ENCODE results near the gene CCNA1.
A peak's percentile ranks its signal among the peaks of the same experiment; 100 is the strongest.

Gene CCNA1

DNA sequence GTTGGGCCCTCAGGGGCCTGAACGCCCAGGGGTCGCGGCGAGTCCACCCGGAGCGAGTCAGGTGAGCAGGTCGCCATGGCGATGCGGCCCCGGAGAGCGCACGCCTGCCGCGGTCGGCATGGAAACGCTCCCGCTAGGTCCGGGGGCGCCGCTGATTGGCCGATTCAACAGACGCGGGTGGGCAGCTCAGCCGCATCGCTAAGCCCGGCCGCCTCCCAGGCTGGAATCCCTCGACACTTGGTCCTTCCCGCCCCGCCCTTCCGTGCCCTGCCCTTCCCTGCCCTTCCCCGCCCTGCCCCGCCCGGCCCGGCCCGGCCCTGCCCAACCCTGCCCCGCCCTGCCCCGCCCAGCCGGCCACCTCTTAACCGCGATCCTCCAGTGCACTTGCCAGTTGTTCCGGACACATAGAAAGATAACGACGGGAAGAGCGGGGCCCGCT lies at the start of gene CCNA1:
Gene CCNA1, plus strand, starts transcription at position 390 of the 439 bp plus-strand sequence. CDS start 562 bp downstream, outside the sequence.
- peak in 9 of 10 donors; percentile 42 to 96 (median 77) for DNase-seq
- intact Hi-C loops (cut with DNase I): no loop called here

DNA sequence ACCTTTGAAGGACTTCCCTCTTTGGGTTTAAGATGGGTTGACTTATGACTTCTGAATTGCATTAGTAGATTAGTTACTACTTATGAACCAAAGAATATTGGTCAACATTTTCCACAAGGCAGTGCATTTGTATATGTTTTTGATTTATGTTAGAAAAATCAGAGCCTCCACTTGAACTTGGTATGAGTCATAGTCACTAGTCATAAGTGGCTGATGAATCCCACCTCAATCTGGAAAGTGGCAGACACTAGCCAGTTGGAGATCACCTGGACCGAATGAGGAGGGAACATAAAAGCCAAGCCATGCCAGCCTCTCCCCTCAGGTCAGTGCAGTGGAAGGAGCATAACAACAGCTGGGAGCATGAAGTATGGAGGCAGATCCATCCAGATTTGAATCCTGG lies 46.8 kb upstream of the CCNA1 start:
- DNase-seq: no peak
- intact Hi-C loops (cut with DNase I): no loop called here

DNA sequence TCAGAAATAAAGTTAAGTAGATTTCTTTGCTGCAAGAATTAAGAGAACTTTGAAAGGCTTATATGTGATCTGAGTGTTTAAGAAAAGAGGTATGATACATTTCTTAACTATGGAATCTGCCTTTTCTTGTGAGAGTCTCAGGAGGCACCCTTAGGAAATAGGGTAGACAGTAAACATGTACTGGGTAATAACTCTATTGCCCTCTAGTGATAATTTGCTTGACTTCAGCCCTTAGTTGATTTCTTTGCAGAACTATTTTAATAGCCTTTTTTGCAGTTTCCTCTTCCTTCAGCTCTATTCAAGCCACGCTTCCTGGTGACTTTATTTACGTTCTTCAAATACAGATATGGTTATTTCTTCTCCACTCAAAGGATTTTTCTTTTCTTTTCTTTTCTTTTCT lies 37.0 kb upstream of the CCNA1 start:
- no peak for DNase-seq
- intact Hi-C loops (cut with DNase I): loop anchor here (1.0 to 5.0 kb wide), 2 partner anchors 49 to 113 kb away; partner anchors contain the start of gene SPART

DNA sequence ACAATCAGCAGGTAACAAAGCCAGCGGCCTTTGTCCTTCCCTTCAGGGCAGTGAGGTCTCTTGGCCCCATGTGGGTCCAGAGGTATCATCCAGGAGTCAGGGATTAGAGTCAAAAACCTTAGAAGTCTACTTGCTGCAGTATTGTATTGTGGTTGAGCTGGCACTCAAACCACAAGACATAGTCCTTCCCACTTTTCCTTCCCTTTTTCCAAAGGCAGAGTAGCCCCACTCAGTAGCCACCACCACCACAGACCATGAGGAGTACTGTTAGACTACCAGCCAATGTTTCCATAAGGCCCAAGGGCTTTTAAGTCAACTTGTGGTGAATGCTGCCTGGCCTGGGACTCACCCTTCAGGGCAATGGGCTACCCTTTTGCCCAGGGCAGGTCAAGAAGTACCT lies 27.1 kb upstream of the CCNA1 start:
- intact Hi-C loops (cut with DNase I): no loop called here
- DNase-seq: no peak

DNA sequence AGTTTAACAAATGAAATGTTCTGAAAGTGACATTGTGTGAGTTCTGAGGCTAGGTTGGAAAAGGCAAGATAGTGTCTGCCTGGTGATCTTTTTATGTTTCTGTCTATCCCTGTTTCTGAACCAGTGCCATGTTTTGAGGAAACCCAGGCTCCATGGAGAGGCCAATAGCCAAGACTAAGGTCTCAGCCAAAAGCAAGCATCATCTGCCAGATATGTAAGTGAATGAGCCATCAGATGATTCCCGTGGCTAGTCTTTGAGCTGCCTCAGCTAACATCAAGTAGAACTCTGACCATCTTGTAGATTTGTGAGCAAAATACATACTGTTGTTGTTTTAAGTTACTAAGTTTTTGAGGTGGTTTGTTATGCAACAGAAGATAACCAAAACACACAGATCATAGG lies 19.6 kb upstream of the CCNA1 start:
- DNase-seq: no peak
- intact Hi-C loops (cut with DNase I): no loop called here

DNA sequence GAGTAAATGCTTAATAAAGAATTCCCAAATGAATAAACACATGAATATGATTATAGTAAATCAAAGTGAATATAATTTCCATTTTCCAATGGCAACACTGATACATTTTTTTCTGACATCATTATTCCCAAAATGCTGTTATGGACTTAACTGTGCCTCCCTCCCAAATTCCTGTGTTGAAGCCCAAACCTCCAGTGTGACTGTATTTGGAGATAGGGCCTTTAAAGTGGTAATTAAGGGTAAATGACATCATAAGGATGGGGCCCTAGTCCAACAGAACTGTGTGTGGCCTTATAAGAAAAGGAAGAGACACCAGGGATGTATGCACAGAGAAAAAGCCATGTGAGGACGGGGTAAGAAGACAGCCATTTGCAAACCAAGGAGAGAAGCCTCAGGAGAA lies 19.1 kb upstream of the CCNA1 start:
- no peak for DNase-seq
- intact Hi-C loops (cut with DNase I): no loop called here

DNA sequence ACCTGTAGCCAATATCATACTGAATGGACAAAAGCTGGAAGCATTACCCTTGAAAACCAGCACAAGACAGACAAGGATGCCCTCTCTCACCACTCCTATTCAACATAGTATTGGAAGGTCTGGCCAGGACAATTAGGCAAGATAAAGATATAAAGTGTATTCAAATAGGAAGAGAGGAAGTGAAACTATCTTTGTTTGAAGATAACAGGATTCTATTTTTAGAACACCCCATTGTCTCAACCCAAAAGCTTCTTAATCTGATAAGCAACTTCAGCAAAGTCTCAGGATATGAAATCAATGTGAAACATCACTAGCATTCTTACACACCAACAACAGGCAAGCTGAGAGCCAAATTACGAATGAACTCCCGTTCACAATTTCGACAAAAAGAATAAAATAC lies 17.8 kb upstream of the CCNA1 start:
- DNase-seq: no peak
- intact Hi-C loops (cut with DNase I): no loop called here

DNA sequence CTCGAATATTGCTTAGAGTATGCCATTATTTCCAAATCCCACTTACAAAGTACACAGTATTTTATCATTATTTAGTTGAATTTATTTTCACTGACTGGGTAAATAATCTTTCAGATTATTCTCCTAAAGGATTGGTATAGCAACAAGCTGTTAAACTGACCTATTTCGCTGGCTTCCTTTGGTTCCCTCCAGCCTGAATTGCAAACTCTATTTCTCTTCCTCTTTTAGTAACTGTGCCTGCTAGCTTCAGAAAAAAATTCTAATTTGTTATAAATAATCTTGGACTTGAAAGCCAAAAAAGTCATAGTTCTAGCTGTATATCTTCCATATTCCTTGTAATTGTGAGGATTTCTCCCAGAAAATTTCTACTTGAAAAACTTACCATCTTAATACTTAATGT lies 15.0 kb upstream of the CCNA1 start:
- no peak for DNase-seq

DNA sequence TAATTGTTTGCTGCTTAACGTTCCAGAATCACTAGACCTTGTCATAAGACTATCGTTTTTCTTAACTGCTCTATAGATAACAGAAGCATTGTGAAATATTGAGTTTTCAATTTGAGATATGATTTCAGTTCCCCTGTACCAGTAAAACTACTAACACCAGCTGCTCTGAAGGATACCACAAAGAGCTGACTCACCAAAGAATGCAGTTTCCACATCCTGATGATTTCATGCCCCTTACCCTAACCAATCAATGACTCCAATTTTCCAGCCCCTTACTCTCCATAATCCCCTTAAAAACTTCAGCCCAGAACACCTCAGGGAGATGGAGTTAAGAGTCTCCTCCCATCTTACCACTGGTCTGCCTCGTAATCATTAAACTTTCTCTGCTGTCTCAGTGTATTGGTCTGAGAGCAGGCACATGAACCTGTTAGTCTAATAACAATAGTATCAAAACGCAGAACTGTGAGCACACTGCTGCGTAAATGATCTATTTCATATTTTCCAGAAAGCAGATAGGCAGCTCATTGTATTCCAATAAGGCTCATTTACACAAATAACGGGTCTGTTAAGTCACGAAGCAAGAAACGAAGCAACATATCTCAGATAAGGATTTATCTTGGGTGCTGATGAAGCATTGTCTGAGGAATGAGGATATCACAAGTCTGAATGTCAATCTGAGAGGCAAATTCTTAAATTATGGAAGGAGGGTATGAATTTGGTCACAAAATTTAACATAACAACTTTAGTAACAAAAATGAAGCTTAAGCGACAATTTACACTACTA lies 14.1 kb upstream of the CCNA1 start:
- DNase-seq: no peak
- intact Hi-C loops (cut with DNase I): no loop called here

More for the DNA sequence above, 15.0 kb upstream of the CCNA1 start:
- intact Hi-C loops (cut with DNase I): no loop called here

DNA sequence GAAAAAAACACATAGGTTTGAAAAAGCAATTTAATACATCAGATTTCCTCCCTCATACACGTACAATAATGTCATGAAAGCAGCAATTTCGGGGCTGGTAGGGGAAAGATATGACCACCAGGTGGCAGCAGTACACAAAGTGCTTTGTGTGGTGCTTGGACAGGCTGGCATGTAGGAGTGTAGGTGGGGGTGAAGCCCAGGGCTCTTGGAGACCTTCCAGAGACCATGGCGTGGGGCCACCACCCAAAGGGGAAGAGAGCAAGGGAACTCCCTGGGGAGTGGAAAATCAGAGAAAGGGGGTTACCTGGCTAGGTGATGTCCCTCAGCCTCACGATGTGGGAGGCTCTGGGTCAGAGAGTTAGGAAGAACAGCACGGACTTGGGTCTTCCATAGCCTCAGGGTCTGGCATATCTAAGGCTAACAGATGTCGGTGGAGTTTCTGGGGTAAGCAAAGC lies 11.8 kb upstream of the CCNA1 start:
- intact Hi-C loops (cut with DNase I): loop anchor here (5.0 kb wide), 2 partner anchors 317 to 562 kb away; no protein-coding TSS in a partner anchor
- peak; percentile 37 to 94 (median 74) for DNase-seq

DNA sequence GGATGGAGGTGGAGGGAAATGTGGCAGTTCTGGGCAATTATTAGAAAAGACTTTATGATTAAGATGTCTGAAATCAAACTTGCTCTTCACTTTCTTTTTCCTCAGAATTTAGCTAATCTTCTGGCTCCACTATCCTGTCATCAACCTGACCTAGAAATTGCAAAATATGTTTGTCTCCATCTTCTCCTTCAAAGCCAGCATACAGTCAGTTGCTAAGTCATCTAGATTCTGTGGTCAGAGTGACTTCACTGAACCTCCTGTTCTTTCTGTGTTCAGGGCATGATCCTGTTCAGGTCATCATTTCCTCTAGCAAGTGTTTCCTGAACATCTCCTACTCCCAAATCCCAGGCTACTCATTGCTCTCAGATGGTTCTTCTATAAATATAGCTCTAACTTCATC lies 10.8 kb upstream of the CCNA1 start:
- no peak for DNase-seq
- intact Hi-C loops (cut with DNase I): loop anchor here (5.0 kb wide), 2 partner anchors 316 to 561 kb away; no protein-coding TSS in a partner anchor

DNA sequence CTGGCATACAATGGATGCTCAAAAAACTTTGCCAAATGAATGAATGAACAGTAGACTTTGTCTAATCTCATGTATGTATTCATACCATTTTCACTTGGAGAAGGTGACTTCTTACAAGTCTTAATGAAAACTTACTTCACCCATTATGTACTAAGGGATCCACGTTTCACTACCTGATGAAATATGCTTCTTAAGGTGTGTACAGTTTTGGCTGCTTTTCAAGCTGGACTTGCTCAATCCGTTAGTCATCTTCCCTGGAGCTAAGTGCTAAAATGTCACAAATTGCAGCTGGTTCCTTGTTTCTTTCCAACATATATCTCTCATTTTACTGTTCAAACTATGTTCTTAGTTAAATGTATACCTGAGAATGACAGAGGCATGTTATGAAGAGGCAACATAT lies 4.2 kb upstream of the CCNA1 start:
- intact Hi-C loops (cut with DNase I): no loop called here

DNA sequence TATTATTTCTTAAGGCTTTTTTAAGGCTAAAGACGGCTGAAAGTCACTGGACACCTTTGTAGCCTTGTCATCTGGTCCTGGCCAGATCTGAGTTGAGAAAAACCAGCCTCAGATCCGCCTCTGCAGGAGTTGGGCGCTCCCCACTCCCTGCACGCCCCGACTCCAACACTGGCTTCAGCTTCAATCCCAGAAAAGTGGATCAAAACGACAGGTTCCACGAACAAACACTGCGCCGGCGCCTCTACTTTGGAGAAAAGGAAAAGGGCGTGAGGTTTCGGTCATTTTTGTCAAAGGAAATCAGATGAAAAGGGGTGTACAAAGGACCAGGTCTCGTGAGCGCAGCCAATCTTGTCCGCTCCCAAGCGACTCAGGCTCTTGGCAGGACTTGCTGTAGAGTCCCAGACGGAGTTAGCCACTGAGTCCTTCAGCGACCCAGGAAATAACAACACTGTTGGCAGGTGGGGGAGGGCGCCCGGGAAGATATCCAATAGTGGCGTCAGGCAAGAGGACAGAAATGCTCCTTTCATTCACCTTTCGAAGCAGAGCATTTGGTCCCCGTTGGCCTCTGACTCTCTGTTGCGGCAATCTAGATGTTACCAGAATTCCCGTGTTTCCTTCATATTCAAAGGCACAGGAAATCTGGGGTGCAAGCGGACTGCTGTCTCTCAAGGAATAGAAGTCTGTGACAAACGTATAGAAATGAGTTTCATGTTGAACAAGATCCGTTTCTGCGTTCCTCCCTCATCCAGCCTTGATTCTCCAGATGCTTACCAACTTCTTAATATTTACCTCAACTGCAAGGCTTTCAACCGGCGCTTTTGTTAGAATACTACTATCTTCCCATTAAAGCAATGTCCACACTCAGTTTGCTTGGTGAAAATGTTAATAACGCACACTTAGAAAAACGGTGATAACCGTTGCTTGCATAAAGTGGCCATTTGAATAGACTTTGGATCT lies 1.8 kb upstream of the CCNA1 start:
- intact Hi-C loops (cut with DNase I): no loop called here
- DNase-seq: peak in 6 of 10 donors; percentile 6 to 80 (median 50)

More for the DNA sequence above, 4.2 kb upstream of the CCNA1 start:
- no peak for DNase-seq

DNA sequence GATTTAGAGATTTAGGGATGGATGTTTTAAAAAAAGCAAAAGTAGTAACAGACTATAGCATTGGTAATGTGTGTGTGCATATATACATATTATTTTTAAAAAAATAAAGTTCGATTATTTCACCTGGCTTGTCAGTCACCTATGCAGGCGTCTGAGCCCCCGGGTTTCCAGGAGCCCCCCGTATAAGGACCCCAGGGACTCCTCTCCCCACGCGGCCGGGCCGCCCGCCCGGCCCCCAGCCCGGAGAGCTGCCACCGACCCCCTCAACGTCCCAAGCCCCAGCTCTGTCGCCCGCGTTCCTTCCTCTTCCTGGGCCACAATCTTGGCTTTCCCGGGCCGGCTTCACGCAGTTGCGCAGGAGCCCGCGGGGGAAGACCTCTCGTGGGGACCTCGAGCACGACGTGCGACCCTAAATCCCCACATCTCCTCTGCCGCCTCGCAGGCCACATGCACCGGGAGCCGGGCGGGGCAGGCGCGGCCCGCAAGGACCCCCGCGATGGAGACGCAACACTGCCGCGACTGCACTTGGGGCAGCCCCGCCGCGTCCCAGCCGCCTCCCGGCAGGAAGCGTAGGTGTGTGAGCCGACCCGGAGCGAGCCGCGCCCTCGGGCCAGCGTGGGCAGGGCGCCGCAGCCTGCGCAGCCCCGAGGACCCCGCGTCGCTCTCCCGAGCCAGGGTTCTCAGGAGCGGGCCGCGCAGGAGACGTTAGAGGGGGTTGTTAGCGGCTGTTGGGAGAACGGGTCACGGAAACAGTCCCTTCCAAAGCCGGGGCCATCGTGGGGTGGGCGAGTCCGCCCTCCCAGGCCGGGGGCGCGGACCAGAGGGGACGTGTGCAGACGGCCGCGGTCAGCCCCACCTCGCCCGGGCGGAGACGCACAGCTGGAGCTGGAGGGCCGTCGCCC lies 840 bp upstream of the CCNA1 start:
- peak in 5 of 10 donors; percentile 12 to 84 (median 72) for DNase-seq
- intact Hi-C loops (cut with DNase I): no loop called here

DNA sequence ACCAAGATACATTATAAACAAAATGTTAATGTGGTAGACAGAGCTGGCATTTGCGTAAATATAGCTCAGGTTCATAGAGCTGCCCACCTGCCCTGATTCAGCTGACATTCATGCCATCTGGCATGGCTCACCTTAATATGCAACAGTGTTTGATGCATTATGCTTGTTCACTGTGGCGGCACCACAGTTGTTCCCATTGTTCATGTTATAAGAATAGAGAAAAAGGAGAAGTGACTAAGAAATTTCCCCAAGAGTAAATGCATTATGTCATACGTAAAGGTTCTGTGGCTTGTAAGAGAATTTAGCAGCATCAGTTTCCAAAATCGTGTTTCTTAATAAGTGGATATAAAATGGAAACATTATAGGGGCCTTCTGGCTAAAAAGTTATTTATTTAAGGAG lies 4.5 kb downstream of the CCNA1 start:
- no peak for DNase-seq
- intact Hi-C loops (cut with DNase I): no loop called here

DNA sequence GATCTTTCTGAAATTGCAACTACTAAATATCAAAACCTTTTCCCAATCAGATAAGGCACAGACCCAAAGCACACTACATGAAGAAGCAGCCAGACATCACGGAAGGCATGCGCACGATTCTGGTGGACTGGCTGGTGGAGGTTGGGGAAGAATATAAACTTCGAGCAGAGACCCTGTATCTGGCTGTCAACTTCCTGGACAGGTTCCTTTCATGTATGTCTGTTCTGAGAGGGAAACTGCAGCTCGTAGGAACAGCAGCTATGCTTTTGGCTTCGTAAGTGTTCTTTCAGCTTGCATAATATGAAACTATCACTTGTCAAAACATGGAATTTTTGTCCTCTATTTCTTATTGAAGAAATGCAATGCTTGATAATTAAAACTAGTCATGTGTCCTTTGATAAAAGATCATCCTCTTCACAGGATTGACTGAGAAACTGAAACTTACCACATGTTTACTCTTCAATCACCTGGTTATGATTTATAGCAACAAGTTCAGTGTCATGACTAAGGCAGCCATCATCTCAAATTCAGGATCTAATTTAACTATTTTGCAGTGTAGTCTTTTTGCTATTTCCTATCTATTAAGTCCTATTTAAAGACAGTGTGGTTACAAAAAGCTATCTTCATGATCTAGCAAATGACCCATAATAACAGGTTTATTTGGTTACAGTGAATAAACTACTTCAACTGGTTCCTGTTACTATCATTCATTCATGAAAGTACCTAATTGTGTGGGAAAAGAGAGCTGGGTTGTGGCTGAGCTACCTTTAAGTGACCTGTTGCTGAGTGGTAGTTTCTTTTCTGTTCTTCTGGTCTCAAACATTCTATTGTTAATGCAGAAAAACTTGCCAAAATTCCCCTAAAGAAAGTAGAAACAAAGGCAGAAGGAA lies 6.5 kb downstream of the CCNA1 start:
- intact Hi-C loops (cut with DNase I): no loop called here
- DNase-seq: no peak

DNA sequence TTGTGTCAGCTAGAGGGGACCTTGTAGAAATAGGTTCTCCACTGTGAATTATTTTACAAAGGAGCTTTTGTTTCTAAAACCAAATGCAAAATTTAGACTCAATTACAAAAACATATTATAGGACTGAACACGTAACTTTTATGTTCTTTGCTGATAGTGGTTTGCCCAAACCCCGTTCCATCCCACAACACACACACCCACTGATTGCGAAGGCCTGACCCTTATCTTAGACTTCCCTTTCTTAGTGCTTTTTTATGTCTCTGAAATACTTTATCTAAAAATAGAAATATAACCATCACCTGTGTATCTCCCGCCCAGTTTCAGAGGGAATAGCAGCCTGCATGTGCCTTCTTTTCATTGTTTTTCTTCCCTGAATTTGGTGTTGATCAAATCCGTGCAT lies 13.0 kb downstream of the CCNA1 start:
- DNase-seq: no peak
- intact Hi-C loops (cut with DNase I): no loop called here

DNA sequence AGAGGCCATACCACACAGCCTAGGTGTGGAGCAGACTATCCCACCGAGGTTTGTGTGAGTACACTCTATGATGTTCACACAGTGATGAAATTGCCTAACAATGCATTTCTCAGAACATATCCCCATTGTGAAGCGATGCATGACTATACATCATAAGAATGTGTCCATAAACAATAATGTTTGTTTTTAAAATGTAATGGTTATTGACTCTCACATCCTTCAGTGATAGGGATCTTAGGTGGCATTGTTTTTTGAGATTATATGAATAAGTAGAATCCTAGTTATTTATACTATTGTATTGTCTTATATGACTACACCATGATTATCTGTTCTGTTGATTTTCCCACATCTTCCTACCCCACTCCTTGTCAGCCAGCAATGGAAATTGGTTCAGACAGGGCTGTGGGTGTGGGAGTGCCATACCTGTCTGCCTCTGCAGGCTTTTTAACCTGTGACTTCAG lies 13.6 kb downstream of the CCNA1 start:
- intact Hi-C loops (cut with DNase I): no loop called here
- no peak for DNase-seq

DNA sequence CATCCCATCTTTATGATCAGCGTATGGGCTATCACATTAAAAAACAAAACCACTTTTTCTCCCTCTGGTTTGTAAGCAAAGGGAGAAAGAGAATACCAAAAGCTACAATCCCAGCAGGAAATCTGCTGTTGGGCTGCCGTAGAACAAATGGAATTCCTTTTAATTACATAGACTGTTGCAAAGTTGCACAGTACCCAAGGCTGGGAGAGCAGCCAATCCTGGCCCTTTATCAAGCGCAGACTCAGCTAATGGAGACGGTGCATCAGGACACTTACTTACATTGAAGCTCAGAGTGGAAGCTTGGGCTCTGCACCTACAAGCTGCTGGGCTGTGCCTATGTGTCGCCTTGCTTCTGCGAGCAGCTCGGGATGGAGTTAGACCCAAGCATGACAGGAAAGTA lies 15.2 kb downstream of the CCNA1 start:
- DNase-seq: no peak
- intact Hi-C loops (cut with DNase I): no loop called here

Measured in posterior cingulate gyrus (tissue), 11 donors.